Measurements from ENCODE around the gene CCDC178. TPM values are rescaled to one million over a fixed set of nuclear protein-coding genes. Genes with fewer than 3 reads are reported as not detected.

CCDC178 gene
- total and polyA plus RNA-seq, 2 donors (not counting 3 experiments of a cell fraction or from before 2014, with no cell fraction given): 0.80 to 1.6 TPM

GRCh38 chr18:33264566-33264965, 176.0 kb downstream of the CCDC178 start:
- no peaks in the 10 kb centered on the region for H3K9me3 ChIP-seq (replicated peaks; ENCODE audit: control insufficient read depth, insufficient read depth, low read length)
- CTCF ChIA-PET: interaction anchor here (2.1 kb wide), 1 partner anchor 33 kb away, joined by 8 read pairs; no protein-coding TSS in a partner anchor
- BruUV-seq (replicated peaks): no TSS peak
- H3K36me3 ChIP-seq (ENCODE audit: control insufficient read depth in 2 of 2, extremely low read depth in 1 of 2, insufficient read depth in 2 of 2, low read length in 2 of 2): no peaks in the 10 kb centered on the region
- TF ChIP-seq POLR2AphosphoS5 (IDR thresholded peaks at IDR 0.05; ENCODE audit: insufficient read depth, low read depth, low read length) (no peak), CTCF (IDR thresholded peaks at IDR 0.05; ENCODE audit: extremely low read depth in 1 of 2, insufficient read depth in 1 of 2, low read depth in 1 of 2, low read length in 2 of 2) (no peak), GATA2 (IDR thresholded peaks at IDR 0.05; ENCODE audit: insufficient read depth, insufficient read length, low read depth, low read length) (no peak), EZH2 (IDR thresholded peaks at IDR 0.05; ENCODE audit: borderline replicate concordance, low read depth, low read length, severe bottlenecking) (no peak), JUN (IDR thresholded peaks at IDR 0.05; ENCODE audit: borderline replicate concordance, insufficient read depth, insufficient read length, low read depth) (no peak), POLR2A (IDR thresholded peaks at IDR 0.05; ENCODE audit: low read depth, low read length) (no peak), FOS (IDR thresholded peaks at IDR 0.05; ENCODE audit: borderline replicate concordance, insufficient read depth, low read length) (no peak), MYC (IDR thresholded peaks at IDR 0.05; ENCODE audit: low read depth, low read length) (no peak)
- TF ChIP-seq, protein P1, sequence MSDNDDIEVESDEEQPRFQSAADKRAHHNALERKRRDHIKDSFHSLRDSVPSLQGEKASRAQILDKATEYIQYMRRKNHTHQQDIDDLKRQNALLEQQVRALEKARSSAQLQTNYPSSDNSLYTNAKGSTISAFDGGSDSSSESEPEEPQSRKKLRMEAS (IDR thresholded peaks at IDR 0.05; ENCODE audit: insufficient read depth, insufficient read length): no peak
- FAIRE-seq (no peak), DNase-seq (ENCODE audit: low read depth, low spot score) (no peak)
- H3K27ac ChIP-seq (ENCODE audit: insufficient read depth, low read depth, low read length): no peak overlapping the region
- H3K4me2 ChIP-seq (ENCODE audit: insufficient read depth, low read length): no peak overlapping the region
- H3K27me3 ChIP-seq (ENCODE audit: control insufficient read depth in 2 of 2, insufficient read depth in 2 of 2, low read length in 2 of 2): no peaks in the 10 kb centered on the region
- dilution Hi-C loops (cut with MboI; ENCODE audit: extremely low pct_ligation_motif_present, low sequenced_read_pairs) (no loop called here), intact Hi-C loops (cut with micrococcal nuclease) (no loop called here)
- H4K20me1 ChIP-seq (replicated peaks; ENCODE audit: control insufficient read depth, extremely low read depth, insufficient read depth, low read length): no peaks in the 10 kb centered on the region
- no peak overlapping the region for H2AFZ ChIP-seq (ENCODE audit: low read depth, low read length)
- POLR2A ChIA-PET: no interaction called here
- no peaks in the 10 kb centered on the region for H3K9me1 ChIP-seq (replicated peaks; ENCODE audit: control insufficient read depth, extremely low read depth, insufficient read depth, low read length)
- H3K4me1 ChIP-seq (ENCODE audit: control insufficient read depth, extremely low read depth, insufficient read depth, low read length): no peaks in the 10 kb centered on the region
- H3K4me3 ChIP-seq (replicated peaks in 1 of 3; ENCODE audit: insufficient read depth in 1 of 3, low read depth in 1 of 3, low read length in 3 of 3): no peak overlapping the region
- no peak overlapping the region for H3K9ac ChIP-seq (replicated peaks; ENCODE audit: extremely low read depth, insufficient read depth, low read length)
- no peaks in the 10 kb centered on the region for H3K79me2 ChIP-seq (ENCODE audit: control insufficient read depth, insufficient read depth, low read length)
